Breast epithelium (tissue), 4 donors: ENCODE data around the gene DPYSL4. TPM values are rescaled to one million over a fixed set of nuclear protein-coding genes. Genes with fewer than 3 reads are reported as not detected.

ENCODE experiments used
- DNase-seq, 2 donors: peaks; one replicate each; pipeline ENCODE4 v3.0.0-alpha.2; 2019; ENCODE audit warnings: low spot score in 2 of 2
- H3K27ac ChIP-seq, 2 donors: fragments of 200-600 bp; sonication (generic) in 1 of 2; one replicate each; pipeline ENCODE4 v1.5.1; 2016 to 2019; ENCODE audit warnings: mild to moderate bottlenecking in 1 of 2
- H3K27me3 ChIP-seq, 2 donors: fragments of 200-600 bp; sonication (generic) in 1 of 2; one replicate each; pipeline versions ENCODE4 v1.5.1 to v1.6.0; 2017 to 2019; ENCODE audit warnings: control low read depth in 1 of 2, mild to moderate bottlenecking in 1 of 2
- H3K36me3 ChIP-seq: fragments of 200-600 bp; one replicate; pipeline ENCODE4 v1.5.1; 2019
- H3K4me1 ChIP-seq, 2 donors: fragments of 200-600 bp; sonication (generic); one replicate each; pipeline ENCODE4 v1.5.1; 2016 to 2019; ENCODE audit warnings: control low read depth in 1 of 2
- H3K4me3 ChIP-seq, 3 donors: fragments of 200-600 bp; sonication (generic); 1 replicate in 2 of 3; 2 replicates in 1 of 3; pipeline ENCODE4 v1.5.1; 2016 to 2019; ENCODE audit warnings: mild to moderate bottlenecking in 3 of 3, moderate library complexity in 2 of 3
- H3K9me3 ChIP-seq, 2 donors: fragments of 200-600 bp; sonication (generic) in 1 of 2; one replicate each; pipeline ENCODE4 v1.5.1; 2016 to 2019; ENCODE audit warnings: control low read depth in 1 of 2
- POLR2A ChIP-seq: fragments of 450-650 bp; IDR thresholded peaks from one replicate; pipeline ENCODE4 v1.6.1; 2016; ENCODE audit warnings: antibody characterized with exemption, mild to moderate bottlenecking, moderate library complexity
- POLR2AphosphoS5 ChIP-seq, 3 donors: sonication (generic); formaldehyde crosslinking; IDR thresholded peaks; one replicate each; pipeline ENCODE4 v1.6.1; 2017; ENCODE audit warnings: antibody characterized with exemption in 3 of 3
- intact Hi-C: fragments of 100-400 bp; cut with DNase I; formaldehyde crosslinking; loops from one replicate; pipeline ENCODE4 v1.15.1; 2023; ENCODE audit warnings: low total_unique reads
- total RNA-seq, 3 donors: library from RNA; depleted of rRNA; stranded (reverse); fragments of >200 nt; gene quantifications; one replicate each; pipeline ENCODE4 v1.1.0, GENCODE V29; 2016
- TF ChIP-seq, protein P1 (sequence below), 3 donors: fragments of 450-650 bp; IDR thresholded peaks; one replicate each; pipeline ENCODE4 v1.5.1; 2016 to 2017; ENCODE audit warnings: antibody characterized with exemption in 3 of 3, mild to moderate bottlenecking in 3 of 3, moderate library complexity in 3 of 3

DPYSL4 gene
- total RNA-seq, 3 donors from 2014 or later, result 1.9 to 2.3 (median 2.1) TPM

DNA sequence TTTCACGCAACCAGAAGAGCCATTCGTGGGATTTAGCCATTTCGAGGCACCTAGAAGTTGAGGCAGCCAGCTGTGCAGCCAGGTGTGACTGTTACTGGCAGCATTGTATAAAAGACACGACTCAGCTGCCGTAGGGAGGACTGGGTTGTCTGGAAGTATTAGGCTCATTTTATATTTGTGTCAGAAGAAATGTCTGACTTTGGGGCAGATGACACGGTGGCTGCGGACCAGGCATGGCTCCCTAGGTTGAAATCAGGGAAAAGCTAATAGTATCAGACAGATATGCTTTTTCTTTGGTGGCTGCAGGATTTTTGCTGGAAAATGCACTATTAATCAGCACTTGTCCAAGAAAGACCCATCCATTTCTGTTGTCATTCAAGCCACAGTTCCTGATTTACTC is 4.2 kb upstream of the DPYSL4 start:
- intact Hi-C loops, result no loop called here
- Histone ChIP-seq H3K4me1 (peaks cover 3 to 12% of the 10 kb centered on the region in 2 donors), H3K27me3 (peaks cover 17 to 27% of the 10 kb centered on the region in 2 donors), H3K36me3 (no peaks in the 10 kb centered on the region), H3K4me3 (no peak overlapping the region), H3K27ac (no peak overlapping the region), H3K9me3 (no peaks in the 10 kb centered on the region)
- no peak for DNase-seq
- no peak for TF ChIP-seq POLR2A
- TF ChIP-seq, protein P1, sequence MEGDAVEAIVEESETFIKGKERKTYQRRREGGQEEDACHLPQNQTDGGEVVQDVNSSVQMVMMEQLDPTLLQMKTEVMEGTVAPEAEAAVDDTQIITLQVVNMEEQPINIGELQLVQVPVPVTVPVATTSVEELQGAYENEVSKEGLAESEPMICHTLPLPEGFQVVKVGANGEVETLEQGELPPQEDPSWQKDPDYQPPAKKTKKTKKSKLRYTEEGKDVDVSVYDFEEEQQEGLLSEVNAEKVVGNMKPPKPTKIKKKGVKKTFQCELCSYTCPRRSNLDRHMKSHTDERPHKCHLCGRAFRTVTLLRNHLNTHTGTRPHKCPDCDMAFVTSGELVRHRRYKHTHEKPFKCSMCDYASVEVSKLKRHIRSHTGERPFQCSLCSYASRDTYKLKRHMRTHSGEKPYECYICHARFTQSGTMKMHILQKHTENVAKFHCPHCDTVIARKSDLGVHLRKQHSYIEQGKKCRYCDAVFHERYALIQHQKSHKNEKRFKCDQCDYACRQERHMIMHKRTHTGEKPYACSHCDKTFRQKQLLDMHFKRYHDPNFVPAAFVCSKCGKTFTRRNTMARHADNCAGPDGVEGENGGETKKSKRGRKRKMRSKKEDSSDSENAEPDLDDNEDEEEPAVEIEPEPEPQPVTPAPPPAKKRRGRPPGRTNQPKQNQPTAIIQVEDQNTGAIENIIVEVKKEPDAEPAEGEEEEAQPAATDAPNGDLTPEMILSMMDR (IDR thresholded peaks at IDR 0.05), result no peak
- TF ChIP-seq POLR2AphosphoS5 (IDR thresholded peaks at IDR 0.05), result no peak

DNA sequence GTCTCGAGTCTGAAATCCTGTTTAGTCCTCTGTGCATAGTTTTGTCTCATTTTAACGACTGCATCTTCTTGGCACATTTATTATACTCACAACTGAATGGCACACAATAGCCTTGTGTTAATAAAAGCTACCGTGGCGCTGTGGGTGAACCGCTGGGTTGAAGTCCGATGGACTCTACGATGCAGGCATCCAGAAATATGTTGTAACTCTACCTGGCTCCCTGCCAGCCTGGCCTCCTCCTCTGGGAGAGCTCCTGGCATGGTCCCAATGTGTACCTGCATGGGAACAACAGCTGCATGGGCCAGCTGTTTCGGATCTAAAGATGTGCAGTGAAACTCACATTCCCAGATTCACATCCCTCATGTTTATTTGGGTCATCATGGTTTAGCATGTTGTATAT is 3.7 kb upstream of the DPYSL4 start:
- TF ChIP-seq, protein P1 (IDR thresholded peaks at IDR 0.05), result no peak
- TF ChIP-seq POLR2A, result no peak
- no peak for TF ChIP-seq POLR2AphosphoS5 (IDR thresholded peaks at IDR 0.05)
- Histone ChIP-seq H3K27ac (no peak overlapping the region), H3K4me1 (peaks cover 3 to 14% of the 10 kb centered on the region in 2 donors), H3K36me3 (no peaks in the 10 kb centered on the region), H3K9me3 (no peaks in the 10 kb centered on the region), H3K27me3 (peaks cover 19 to 32% of the 10 kb centered on the region in 2 donors), H3K4me3 (no peak overlapping the region)
- intact Hi-C loops, result no loop called here
- DNase-seq, result no peak

DNA sequence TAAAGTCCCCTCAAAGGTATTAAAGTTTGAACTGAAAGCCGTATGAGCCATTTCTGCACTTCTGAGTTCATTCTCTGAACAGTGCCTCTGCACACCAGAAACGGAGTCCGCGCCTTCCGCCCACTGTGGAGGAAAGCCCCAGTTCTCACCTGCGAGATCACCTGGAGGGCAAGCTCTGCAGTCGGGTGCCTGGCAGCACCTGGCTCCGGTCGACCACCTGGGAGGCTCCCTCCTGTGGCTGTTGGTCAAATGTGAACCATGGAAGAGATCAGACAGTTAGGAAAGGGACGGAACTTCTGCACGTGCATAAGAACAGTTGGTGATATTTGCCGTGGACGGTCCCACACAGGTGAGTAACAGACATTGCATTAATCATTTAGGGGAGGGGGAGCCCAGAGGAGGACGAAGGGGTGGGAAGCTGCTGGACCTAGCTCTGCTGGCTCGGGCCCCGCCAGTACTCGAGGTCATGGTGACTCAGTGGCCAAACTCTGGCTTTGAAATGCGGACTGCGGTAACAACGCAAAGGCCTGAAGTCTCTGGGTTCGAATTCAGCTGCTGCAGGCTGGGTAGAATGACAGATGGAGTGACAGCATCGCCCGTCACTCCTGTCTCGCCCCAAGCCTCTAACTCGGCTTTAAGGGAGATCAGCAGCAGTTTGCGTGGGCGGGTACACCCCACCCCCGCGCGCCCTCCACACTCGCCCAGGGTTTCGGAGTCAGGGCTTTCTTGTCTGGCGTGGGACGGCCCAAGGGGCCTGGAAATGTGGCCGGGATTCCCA is 1.7 kb upstream of the DPYSL4 start:
- Histone ChIP-seq H3K27me3 (peaks cover 19 to 37% of the 10 kb centered on the region in 2 donors), H3K4me3 (peak overlapping the region in 1 of 3 donors; percentile 69), H3K4me1 (peaks cover 3 to 14% of the 10 kb centered on the region in 2 donors)

DNA sequence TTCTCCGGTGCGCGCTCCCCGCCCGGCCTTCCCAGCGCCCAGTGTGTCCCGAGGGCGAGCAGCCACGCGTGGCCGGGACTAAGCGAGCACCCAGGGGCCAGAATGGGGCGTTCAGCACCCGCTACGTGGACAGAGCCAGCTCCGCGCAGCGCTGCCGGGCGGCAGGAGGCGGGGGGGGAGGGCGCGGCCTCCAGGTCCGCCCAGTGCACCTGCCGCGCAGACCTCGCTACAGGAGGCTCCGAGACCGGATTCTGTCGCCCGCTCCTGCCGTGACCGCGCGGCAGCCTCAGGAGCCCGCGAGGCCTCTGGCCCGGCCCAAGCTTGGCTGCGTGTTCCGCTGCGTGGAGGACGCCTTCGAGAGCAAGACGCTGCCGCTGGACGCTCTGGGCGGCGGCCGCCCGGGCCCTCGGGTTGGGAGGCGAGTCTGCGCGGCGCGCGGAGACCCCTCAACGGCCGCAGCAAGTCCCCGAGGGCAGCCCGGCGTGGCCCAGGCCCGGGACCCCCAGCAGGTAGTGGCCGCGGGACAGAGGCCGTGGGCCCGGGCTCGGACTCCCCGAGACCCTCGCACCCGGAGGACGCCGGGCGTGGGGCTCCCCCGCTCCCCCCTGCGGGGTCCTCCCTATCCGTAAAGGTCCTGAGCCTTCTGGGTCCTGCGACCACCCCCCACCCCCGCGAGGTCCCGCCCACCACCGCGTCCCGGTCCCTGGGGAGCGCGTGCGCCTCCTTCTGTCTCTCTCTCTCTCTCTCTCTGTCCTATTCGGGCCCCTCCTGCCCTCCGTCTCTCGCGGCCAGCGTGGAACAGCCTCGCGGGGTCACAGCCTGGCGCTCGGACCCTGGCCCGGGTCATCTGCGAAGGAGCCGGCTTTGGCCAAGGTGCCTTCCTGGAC is 904 bp upstream of the DPYSL4 start:
- no peak for DNase-seq
- H3K4me3 ChIP-seq, result peak overlapping the region; percentile 17 to 69 (median 49)
- no peaks in the 10 kb centered on the region for H3K36me3 ChIP-seq
- no peak overlapping the region for H3K27ac ChIP-seq
- TF ChIP-seq, protein P1 (IDR thresholded peaks at IDR 0.05), result no peak
- TF ChIP-seq POLR2A (no peak), POLR2AphosphoS5 (IDR thresholded peaks at IDR 0.05) (no peak)
- no peaks in the 10 kb centered on the region for H3K9me3 ChIP-seq
- H3K4me1 ChIP-seq, result peaks cover 3 to 14% of the 10 kb centered on the region in 2 donors
- intact Hi-C loops, result no loop called here
- peaks cover 19 to 37% of the 10 kb centered on the region in 2 donors for H3K27me3 ChIP-seq

More for the DNA sequence above, 1.7 kb upstream of the DPYSL4 start:
- intact Hi-C loops, result no loop called here
- no peak for DNase-seq
- Histone ChIP-seq H3K36me3 (no peaks in the 10 kb centered on the region), H3K27ac (no peak overlapping the region), H3K9me3 (no peaks in the 10 kb centered on the region)
- TF ChIP-seq POLR2AphosphoS5 (IDR thresholded peaks at IDR 0.05) (no peak), POLR2A (no peak)
- TF ChIP-seq, protein P1 (IDR thresholded peaks at IDR 0.05), result no peak
